Fibroblast of mammary gland (primary cell): ENCODE measurements around the gene CD40.
A peak's percentile ranks its signal among the peaks of the same experiment; 100 is the strongest.
"Not testable (repeated sequence)": the region's sequence is repeated elsewhere in the genome, so short reads cannot be mapped to it uniquely, and the experiment has no call there.

Experiments used
- DNase-seq: peaks from one replicate; pipeline ENCODE4 v3.0.0-alpha.2; 2010; ENCODE audit warnings: low read depth
- H3K4me3 ChIP-seq: 2 replicates; pipeline ENCODE4 v1.5.1; 2011; ENCODE audit warnings: low read depth, mild to moderate bottlenecking, low read length, moderate library complexity; ENCODE audit not compliant: control insufficient read depth
- TF ChIP-seq, protein P1 (sequence below): conservative IDR thresholded peaks from 2 replicates; pipeline ENCODE4 v1.5.1; 2011; ENCODE audit warnings: low read depth, low read length, inconsistent platforms; ENCODE audit not compliant: control insufficient read depth, insufficient read depth

CD40 gene

DNA sequence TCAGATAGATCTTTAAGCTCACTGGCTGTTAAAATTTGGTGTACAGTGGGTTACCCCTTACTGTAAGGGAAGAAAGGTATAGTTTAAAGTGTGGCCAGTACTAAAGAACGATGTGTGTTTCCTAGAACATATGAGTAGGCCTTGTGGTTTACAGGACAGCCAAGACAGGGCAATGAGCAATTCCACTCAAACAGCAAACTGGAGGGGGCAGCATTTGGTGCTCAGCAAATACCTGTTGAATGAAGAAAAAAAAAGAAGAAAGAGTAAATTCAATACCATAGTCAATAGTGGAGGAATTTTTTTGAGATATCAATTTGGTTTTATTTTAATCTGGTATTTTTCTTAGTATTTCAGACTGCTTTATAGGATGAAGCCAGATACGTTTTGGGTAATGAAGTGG lies 24.6 kb upstream of the CD40 start:
- TF ChIP-seq, protein P1, sequence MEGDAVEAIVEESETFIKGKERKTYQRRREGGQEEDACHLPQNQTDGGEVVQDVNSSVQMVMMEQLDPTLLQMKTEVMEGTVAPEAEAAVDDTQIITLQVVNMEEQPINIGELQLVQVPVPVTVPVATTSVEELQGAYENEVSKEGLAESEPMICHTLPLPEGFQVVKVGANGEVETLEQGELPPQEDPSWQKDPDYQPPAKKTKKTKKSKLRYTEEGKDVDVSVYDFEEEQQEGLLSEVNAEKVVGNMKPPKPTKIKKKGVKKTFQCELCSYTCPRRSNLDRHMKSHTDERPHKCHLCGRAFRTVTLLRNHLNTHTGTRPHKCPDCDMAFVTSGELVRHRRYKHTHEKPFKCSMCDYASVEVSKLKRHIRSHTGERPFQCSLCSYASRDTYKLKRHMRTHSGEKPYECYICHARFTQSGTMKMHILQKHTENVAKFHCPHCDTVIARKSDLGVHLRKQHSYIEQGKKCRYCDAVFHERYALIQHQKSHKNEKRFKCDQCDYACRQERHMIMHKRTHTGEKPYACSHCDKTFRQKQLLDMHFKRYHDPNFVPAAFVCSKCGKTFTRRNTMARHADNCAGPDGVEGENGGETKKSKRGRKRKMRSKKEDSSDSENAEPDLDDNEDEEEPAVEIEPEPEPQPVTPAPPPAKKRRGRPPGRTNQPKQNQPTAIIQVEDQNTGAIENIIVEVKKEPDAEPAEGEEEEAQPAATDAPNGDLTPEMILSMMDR: peak; percentile 22
- DNase-seq: peak; percentile 42
- H3K4me3 ChIP-seq: no peak overlapping the region

DNA sequence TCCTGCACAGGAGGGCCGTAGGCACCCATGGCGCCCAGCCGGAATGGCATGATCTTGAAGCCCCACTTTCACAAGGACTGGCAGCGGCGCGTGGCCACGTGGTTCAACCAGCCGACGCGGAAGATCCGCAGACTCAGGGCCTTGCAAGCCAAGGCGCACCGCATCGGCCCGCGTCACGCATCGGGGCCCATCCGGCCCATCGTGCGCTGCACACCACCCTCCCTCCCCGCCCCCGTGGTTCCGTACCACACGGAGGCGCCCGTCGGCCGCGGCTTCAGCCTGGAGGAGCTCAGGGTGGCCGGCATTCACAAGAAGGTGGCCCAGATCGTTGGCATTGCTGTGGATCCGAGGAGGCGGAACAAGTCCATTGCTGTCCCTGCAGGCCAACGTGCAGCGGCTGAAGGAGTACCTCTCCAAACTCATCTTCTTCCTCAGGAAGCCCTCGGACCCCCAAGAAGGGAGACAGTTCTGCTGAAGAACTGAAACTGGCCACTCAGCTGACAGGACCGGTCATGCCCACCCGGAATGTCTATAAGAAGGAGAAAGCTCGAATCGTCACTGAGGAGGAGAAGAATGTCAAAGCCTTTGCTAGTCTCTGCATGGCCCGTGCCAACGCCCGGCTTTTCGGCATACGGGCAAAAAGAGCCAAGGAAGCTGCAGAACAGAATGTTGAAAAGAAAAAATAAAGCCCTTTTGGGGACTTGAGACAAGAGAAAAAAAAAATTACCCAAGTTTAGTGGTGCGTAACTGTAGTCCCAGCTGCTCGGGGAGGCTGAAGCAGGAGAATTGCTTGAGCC lies 18.4 kb upstream of the CD40 start:
- TF ChIP-seq, protein P1: no peak
- no peak for DNase-seq
- H3K4me3 ChIP-seq: no peak overlapping the region

DNA sequence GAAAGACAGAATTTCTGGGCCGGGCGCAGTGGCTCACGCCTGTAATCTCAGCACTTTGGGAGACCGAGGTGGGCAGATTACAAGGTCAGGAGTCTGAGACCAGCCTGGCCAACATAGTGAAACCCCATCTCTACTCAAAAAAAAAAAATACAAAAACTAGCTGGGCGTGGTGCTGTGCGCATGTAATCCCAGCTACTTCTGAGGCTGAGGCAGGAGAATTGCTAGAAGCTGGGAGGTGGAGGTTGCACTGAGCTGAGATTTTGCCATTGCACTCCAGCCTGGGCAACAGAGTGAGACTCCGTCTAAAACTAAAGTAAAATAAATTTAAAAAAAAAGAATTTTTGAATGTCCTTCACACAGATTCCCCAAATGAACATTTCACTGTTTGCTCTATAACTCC lies 17.7 kb upstream of the CD40 start:
- not testable (repeated sequence) for DNase-seq

DNA sequence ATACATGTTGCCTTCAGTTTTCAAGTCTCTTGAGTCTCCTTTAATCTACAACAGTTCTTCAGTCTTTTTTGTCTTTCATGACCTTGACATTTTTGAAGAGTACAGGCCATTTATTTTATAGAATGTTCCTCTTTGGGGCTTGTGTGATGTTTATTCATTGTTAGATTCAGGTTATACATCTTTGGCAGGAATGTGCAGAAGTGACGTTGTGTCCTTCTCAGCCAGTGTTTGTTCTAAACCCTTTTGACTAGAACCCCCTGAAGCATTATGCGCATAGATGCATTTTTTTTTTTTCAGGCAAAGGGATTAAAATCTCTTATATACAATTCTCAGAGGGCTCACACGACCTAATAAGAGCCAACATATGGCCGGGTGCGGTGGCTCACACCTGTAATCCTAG lies 17.1 kb upstream of the CD40 start:
- H3K4me3 ChIP-seq: no peak overlapping the region
- DNase-seq: no peak
- TF ChIP-seq, protein P1: no peak

More for the DNA sequence above, 17.7 kb upstream of the CD40 start:
- not testable (repeated sequence) for H3K4me3 ChIP-seq

DNA sequence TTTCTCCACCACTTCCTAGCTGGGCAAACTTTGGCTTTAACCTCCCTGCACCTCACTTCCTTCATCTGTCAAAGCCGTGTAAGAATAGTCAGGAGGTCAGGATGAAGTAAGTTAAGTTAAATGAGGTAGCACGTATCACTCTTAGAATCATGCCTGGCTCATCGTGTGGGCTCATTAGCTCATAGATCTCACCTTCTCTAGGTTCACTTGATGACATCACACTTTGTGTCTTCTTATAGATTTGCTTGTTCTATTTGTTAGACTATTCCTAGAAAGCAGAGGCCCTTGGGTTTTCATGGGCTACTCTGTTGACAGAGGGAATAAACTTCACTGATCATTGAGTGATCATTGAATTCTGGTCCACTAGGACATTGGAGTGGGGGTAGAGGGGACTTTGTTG lies 16.2 kb upstream of the CD40 start:
- TF ChIP-seq, protein P1: no peak

DNA sequence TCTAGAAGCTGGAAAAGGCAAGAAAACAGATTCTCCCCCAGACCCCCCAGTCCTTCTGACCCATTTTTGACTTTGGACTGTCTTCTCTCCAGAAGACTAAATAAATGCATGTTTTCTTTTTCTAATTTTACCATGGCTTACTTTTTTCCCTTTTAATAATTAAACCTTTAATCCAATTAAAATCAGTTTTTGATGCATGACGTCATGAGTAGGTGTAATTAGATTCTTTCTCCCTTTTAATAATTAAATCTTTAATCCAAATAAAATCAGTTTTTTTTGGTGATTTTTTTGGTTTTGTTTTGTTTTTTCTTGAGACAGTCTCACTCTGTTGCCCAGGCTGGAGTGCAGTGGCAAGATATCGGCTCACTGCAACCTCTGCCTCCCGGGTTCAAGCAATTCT lies 15.2 kb upstream of the CD40 start:
- DNase-seq: no peak
- TF ChIP-seq, protein P1: no peak
- no peak overlapping the region for H3K4me3 ChIP-seq

More for the DNA sequence above, 16.2 kb upstream of the CD40 start:
- DNase-seq: no peak
- H3K4me3 ChIP-seq: no peak overlapping the region

DNA sequence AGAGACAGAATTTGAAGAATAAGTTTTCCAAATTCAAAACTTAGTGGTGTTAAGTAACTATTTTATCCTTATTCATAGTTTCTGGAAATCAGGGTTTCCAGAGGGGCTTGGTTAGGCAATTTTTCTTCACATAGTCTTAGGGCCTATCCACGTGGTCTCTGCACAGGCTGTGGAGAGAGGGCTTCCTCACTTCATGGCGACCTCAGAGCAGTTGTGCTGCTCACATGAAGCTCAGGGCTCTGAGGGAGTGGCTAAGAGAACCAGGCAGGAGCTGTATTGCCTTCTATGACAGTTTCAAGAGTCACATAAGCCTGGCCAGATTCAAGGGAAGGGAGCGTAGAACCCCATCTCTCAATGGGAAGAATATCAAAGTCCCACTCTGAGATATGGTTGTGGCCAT lies 13.9 kb upstream of the CD40 start:
- TF ChIP-seq, protein P1: no peak
- no peak overlapping the region for H3K4me3 ChIP-seq
- no peak for DNase-seq
